Suppressor macrophage treated with lipopolysaccharide for 4 hours (primary cell): Measurements from ENCODE around the gene THSD4.
"Not testable (repeated sequence)": the region's sequence is repeated elsewhere in the genome, so short reads cannot be mapped to it uniquely, and the experiment has no call there.

Experiments used
- DNase-seq: peaks from one replicate; pipeline ENCODE4 v3.0.0-alpha.2; 2020

THSD4 gene

GRCh38 chr15:71124937-71125790 lies 9.9 kb downstream of the THSD4 start:
- no peak for DNase-seq

DNA sequence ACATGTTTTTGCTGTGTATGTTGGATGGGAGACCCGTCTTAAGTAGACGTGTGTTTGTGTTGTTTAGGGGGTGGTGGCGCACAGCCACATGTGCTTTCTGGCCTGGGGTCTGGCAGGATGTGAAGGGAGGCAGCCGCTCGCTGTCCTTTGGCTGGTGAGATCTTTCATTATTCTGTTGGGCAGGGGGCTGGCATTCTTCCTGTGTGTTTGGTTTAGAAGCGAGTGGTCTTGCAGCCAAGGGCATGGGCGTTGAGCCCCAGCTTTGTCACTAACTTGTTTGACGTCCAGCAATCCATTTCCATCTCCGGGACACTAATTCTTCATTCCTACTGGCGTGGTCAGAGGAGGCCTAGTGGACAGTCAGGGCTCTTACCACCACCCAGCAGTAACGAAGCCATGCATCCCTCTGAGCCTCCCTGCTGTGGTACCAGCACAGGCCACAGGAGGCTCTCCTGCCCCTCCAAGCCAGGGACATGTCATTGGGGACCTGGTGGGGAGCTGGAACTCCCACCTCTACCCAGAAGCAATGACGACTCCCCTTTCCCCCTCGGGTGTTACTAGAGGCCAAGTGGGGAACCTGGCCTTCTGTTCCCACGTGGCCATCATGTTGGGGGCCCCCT lies 10.7 kb downstream of the THSD4 start:
- DNase-seq: no peak

DNA sequence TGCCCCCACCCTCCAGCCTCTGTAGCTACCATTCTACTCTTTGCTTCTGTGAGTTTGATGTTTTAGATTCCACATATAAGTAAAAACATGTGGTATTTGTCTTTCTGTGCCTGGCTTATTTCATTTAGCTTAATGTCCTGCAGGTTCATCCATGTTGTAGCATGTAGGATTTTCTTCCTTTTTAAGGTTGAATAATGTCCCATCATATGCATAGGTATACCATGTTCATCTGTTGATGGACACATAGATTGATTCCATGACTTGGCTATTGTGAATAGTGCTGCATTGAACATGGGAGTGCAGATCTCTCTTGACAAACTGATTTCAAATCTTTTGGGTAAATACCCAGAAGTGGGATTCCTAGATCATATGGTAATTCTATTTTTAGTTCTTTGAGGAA lies 11.8 kb downstream of the THSD4 start:
- DNase-seq: no peak

DNA sequence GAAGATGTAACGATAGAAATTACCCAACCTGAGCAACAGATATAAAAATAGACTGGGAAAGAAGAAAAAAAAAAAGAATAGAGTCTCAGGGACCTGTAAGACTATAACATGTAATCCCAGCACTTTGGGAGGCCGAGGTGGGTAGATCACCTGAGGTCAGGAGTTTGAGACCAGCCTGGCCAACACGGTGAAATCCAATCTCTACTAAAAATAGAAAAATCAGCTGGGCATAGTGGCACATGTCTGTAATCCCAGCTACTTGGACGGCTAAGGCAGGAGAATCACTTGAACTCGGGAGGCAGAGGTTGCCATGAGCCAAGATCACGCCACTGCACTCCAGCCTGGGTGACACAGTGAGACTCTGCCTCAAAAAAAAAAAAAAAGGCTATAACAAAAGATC lies 12.9 kb downstream of the THSD4 start:
- DNase-seq: not testable (repeated sequence)

DNA sequence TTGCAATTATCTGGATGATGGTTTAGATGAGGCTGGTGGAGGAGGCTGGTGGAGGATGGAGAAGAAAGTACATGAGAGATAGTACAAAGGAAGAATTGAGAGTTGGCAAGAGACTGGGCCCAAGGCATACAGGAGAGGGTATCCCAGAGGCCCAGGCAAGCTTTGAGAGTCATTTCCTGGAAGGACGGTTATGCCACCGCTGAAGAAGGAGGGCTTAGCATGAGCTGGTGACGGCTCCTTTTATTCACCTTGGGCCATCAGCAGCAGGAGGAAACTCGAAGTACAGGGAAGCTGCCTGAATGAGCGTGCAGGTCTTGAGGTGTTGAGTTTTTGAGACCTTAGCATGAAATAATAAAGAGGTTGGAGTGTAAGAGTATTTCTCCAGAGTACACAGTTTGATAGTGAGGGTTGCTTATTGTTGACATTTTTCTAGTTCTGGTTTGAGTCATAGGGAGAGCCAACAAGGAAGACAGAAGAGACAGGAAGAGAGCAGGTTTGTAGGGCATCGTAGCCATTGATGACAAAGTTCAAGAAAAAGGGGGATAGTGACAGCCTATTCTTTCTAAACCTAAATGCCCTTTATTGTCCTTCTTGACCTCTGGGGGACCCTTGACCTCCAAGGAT lies 13.8 kb downstream of the THSD4 start:
- no peak for DNase-seq

- no peak for DNase-seq
Observed at GRCh38 chr15:71129669-71130068, 14.4 kb downstream of the THSD4 start.

GRCh38 chr15:71131601-71132362 lies 16.5 kb downstream of the THSD4 start:
- DNase-seq: no peak

DNA sequence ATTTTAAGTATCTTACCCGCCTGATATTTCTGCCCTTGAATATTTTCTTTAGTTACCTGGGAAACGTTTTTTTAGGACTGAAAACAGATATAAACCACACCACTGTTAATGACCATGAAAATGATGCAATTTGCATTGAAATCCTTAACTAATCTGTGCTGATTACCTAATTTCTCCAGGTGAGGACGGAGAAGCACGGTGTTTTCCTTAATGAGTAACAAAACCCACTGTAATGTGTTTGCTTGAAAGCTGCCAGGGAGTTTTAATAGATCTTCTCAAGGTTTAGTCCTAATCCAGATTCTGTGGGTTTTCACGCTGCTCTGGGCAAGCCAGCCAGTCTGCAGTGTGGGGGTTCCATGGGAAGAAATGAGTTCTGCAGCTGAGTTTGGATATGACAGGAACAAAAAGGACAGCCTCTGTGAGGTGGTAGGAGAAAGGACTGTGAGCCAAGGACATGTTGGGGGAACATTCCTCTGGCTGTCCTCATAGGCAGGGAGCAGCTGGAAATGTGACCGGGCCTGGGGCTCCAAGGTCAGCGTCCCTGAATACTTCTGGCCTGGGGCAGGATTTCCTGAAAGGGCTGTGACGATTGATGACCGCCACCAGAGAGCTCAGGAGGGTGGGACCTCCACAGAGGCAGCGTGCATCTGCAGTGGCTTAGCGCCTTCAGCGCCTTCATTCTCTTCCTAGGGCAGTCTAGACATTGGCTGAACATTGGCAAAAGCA lies 18.6 kb downstream of the THSD4 start:
- DNase-seq: no peak

DNA sequence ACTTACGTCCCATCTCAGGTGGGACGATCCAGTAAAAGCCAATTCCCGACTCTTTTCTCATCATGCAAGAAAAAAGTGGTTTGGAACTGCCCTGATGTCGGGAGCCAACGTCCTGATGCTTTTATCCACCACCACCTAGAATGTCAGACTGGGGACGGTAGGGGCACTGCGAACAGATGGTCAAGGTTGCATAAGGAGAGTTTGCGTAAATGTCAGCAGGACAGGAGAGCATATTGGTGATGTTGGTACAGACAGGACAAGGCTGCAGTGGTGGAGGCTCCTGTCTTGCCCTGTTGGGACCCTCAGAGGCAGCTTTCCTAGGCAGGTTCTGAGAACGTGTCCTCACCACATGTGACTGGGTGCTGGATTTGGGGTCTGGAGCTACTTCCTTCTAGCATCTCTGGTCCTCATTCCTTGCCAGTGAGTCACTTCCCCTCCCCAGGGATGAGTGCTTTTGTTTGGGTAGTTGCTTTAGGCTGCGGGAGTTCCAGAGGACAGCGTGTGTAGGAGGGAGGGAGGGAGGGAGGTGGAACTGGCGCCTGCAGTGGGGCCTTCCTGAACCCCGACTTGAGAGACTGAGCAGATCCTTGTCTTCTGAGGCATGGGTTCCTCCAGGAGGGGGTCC lies 21.0 kb downstream of the THSD4 start:
- DNase-seq: no peak

DNA sequence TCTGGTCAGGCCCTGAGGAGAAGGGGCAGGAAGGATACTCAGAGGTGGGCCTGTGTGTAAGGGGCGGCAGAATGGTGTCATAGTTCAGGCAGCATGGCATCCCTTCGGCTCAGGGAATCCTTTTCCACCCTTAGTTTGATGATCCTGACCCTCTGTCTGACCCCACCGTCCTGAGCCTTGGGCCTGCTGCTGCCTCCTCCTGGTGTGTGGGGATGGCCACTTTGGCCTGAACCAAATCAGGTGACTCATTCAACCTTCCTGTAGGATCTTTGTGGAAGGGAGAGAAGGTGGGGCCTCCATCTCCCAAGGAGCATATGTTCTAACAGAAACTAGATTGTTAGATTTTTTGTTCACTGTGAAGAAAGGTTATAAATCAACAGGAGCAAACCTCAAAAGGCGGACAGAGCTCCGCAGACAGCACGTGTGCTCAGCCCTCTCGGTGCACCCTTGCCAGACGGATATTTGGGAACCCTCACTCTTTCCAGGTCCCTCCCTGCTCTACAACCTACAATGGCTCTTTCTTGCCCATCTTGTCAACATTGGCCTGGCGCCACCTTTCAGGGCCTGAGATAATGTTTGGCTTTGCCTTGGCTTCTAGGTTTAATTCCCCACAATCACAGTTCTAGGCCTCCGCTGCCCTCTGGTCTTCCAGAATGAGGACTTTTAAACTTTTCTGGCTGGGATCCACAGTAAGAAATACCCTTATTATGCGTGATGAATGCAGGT lies 21.7 kb downstream of the THSD4 start:
- no peak for DNase-seq

GRCh38 chr15:71138473-71138872 lies 23.2 kb downstream of the THSD4 start:
- no peak for DNase-seq

DNA sequence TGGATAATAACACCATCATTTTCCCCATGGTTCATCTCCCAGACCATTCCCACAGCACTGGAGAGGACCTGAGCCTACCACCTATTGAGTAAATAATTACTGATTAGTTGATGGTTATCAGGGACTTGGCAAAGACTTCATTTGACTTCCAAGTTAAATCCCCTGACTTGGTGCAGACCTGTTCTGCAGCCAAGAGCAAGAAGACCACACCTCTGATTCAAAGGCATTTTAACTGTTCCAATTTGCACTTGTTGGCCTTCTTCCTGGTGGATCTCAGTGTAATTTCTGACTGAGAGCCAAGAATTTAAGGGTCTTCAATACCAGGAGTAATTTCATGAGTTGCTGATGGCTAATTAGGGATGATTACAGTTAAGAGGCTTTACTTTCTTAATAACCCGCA lies 24.0 kb downstream of the THSD4 start:
- DNase-seq: no peak

DNA sequence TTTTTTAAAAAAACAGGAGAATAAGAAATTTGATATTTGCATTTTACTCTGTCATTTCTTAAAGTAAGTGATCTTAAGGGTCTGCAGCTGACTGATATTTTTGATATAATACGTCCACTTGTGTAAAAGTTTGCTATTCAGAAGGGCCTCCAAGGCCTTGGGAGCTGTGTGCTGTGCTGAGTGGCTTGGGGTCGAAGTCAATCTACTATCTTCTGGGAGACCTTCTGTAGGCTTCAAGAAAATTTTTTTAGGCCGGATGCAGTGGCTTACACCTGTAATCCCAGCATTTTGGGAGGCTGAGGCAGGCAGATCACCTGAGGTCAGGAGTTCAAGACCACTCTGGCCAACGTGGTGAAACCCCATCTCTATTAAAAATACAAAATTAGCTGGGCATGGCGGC lies 26.3 kb downstream of the THSD4 start:
- DNase-seq: no peak

- DNase-seq: no peak
Observed at GRCh38 chr15:71142780-71143179, 27.5 kb downstream of the THSD4 start.

DNA sequence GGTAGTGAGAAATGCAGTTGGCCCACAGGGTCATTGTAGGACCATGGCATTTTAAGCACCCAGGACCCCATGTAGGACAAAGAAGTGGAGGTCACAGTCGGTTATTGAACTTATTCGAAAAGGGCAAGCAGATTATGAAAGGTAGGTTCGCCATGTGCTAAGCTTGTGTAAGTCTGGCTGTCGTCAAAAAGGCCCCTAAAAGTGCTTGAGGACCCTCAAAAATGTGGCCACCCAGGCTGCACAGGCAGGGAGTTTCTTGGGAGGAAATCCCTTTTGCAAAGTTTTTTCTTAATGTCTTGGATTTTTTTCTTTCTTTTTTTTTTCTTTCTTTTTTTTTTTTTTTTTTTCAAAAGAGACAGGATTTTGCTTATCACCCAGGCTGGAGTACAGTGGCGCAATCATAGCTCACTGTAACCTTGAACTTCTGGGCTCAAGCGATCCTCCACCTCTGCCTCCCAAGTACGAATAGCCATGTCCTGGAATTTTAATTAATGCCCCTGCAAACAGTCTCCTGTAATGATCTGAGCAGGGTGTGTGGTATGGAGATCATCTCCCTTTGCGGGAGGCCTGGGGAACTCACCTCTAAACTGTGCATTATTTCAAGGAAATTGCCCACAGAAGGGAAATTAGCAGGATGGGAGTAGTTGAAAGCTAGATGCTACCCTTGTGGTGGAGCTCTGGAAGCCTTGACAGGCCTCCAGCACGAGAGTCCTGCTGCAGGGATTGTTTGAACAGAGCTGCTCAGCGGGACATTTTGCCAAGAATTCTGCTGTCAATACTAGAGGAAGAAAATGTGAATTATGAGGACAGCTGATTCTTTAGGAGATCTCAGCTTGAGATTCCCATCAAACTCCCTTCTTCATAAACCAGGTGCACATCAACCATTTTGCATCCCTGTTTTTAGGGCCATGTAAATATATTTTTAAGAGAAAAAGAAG lies 28.4 kb downstream of the THSD4 start:
- DNase-seq: no peak

- DNase-seq: no peak
Observed at GRCh38 chr15:71145648-71146047, 30.4 kb downstream of the THSD4 start.

GRCh38 chr15:71146580-71146982 lies 31.3 kb downstream of the THSD4 start:
- DNase-seq: no peak

DNA sequence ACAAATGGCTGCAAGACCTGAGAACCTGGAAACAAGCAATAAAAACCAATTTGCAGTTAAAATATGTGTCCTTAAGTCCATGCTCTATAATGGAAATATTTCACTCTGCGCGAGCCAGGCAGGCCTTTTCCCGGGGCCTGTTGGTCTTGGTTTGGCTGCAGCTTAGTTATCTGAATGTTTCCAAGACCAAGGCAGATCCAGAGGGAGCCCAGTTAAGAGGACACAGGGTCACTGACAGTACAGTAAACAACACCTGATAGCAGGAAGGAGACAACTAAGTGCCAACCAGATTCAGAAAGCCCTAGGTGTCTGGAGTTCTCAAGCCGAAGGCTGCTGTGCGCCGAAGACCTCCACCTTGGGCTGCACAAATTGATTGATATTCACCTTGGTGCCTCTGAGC lies 32.8 kb downstream of the THSD4 start:
- DNase-seq: no peak

DNA sequence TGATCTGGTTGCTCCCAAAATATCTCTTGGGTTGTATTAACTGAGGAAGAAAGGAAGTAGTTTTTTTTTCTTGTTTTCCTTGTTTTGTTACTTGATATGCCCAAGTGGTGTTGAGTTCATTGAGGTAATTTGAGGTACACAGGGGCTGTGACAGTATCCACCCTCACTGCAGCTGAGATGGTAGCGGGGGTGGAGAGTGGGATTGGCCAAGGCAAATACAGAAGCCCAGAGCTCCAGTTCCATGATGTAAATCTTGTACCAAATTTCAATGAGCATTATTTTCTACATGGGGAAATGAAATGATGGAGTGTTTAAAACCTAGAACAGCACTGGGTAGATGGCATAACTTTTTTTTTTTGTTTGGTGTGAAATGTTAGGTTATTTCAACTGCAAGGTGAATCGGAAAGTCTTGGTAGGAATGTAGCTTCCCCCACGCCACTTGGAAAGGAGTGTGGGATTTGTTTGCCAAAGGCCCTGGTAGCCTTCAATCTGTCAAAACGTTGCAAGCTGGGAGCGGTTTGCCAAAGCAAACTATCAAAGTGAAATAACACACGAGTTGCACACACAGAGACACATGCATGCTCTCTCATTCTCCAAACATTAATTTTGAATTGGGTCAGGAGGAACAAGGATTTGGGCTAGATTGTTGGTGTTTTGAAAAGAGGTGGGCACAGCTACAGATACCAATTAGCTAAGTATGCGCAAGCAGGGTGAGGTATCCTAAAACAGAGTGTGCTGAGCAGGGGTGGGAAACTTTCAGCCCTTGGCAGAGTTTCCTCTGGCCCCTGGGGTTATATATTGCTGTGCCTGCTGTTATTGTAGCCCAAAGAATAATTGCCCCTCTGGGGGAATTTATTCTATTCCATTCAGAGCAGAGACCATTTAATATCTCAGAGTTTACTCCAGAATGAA lies 34.6 kb downstream of the THSD4 start:
- DNase-seq: no peak
